ENCODE data around the gene MOB3A.

MOB3A gene

GRCh38 chr19:2121416-2122051 is 25.4 kb upstream of the MOB3A start (continued):
- TF ChIP-seq ZFP3 (CRISPR knock-in tag; IDR thresholded peaks at IDR 0.05) (no peak), SNAI2 (CRISPR knock-in tag; IDR thresholded peaks at IDR 0.05) (no peak), ARNTL (CRISPR knock-in tag; IDR thresholded peaks at IDR 0.05; ENCODE audit: borderline replicate concordance, low read depth) (no peak), PATZ1 (CRISPR knock-in tag; IDR thresholded peaks at IDR 0.05; ENCODE audit: borderline replicate concordance) (no peak)

- no peak for TF ChIP-seq ZFP30 (CRISPR knock-in tag; IDR thresholded peaks at IDR 0.05)
- no peak for TF ChIP-seq PPARA (CRISPR knock-in tag; IDR thresholded peaks at IDR 0.05; ENCODE audit: borderline replicate concordance)
- TF ChIP-seq CREB5 (CRISPR knock-in tag; IDR thresholded peaks at IDR 0.05; ENCODE audit: low read depth), result no peak
- ATAC-seq, result no peak
Observed at GRCh38 chr19:2120821-2121220, 24.7 kb upstream of the MOB3A start.

GRCh38 chr19:2119921-2120785 is 24.0 kb upstream of the MOB3A start:
- ATAC-seq, result no peak
- TF ChIP-seq ZNF8 (CRISPR knock-in tag; IDR thresholded peaks at IDR 0.05), result no peak
- TF ChIP-seq POU6F1 (CRISPR knock-in tag; IDR thresholded peaks at IDR 0.05; ENCODE audit: borderline replicate concordance, low read depth), result no peak
- TF ChIP-seq CSDC2 (CRISPR knock-in tag; IDR thresholded peaks at IDR 0.05), result no peak
- no peak for TF ChIP-seq RARB (CRISPR knock-in tag; IDR thresholded peaks at IDR 0.05)
- TF ChIP-seq OSR1 (CRISPR knock-in tag; IDR thresholded peaks at IDR 0.05), result no peak
- TF ChIP-seq ESRRG (CRISPR knock-in tag; IDR thresholded peaks at IDR 0.05), result no peak
- no peak for TF ChIP-seq CSRNP3 (CRISPR knock-in tag; IDR thresholded peaks at IDR 0.05)
- no peak for TF ChIP-seq ZFP30 (CRISPR knock-in tag; IDR thresholded peaks at IDR 0.05)
- no peak for TF ChIP-seq ZC3H10 (CRISPR knock-in tag; IDR thresholded peaks at IDR 0.05)
- no peak for TF ChIP-seq TSHZ2 (CRISPR knock-in tag; IDR thresholded peaks at IDR 0.05)
- TF ChIP-seq SNAI2 (CRISPR knock-in tag; IDR thresholded peaks at IDR 0.05), result no peak
- TF ChIP-seq CREB5 (CRISPR knock-in tag; IDR thresholded peaks at IDR 0.05; ENCODE audit: low read depth), result no peak
- TF ChIP-seq ZNF565 (CRISPR knock-in tag; conservative IDR thresholded peaks at IDR 0.05; ENCODE audit: low read depth), result no peak
- TF ChIP-seq ARNTL (CRISPR knock-in tag; IDR thresholded peaks at IDR 0.05; ENCODE audit: borderline replicate concordance, low read depth), result no peak
- no peak for TF ChIP-seq GLIS3 (CRISPR knock-in tag; IDR thresholded peaks at IDR 0.05)
- TF ChIP-seq ZFP3 (CRISPR knock-in tag; IDR thresholded peaks at IDR 0.05), result no peak
- no peak for TF ChIP-seq PATZ1 (CRISPR knock-in tag; IDR thresholded peaks at IDR 0.05; ENCODE audit: borderline replicate concordance)
- TF ChIP-seq TCF4 (CRISPR knock-in tag; IDR thresholded peaks at IDR 0.05; ENCODE audit: borderline replicate concordance), result no peak

Measured in SK-N-SH treated with all-trans-retinoic acid at 6 μM for 48 hours (cell line).